BJ (cell line): ENCODE measurements around the gene LINGO3. TPM values are rescaled to one million over a fixed set of nuclear protein-coding genes. Genes with fewer than 3 reads are reported as not detected.
A peak's percentile ranks its signal among the peaks of the same experiment; 100 is the strongest.

ENCODE experiments used
- CTCF ChIA-PET: fragments of 350-600 bp; formaldehyde crosslinking; extraction: SDS; loops from one replicate; lab custom pipeline; 2021; ENCODE audit warnings: antibody characterized with exemption, inconsistent platforms; lab: Yijun Ruan, JAX
- POLR2A ChIA-PET: fragments of 300-600 bp; sonication (Branson Sonifier 250); formaldehyde crosslinking; extraction: SDS; loops from one replicate; lab custom pipeline; 2021; ENCODE audit warnings: antibody characterized with exemption; lab: Charles Lee
- DNase-seq: peaks from one replicate; pipeline ENCODE4 v3.0.0-alpha.2; 2011; ENCODE audit warnings: low read depth
- H3K27me3 ChIP-seq: 2 replicates; pipeline ENCODE4 v1.6.0; 2011; ENCODE audit warnings: low read length; ENCODE audit not compliant: control insufficient read depth, insufficient read depth
- H3K36me3 ChIP-seq: 2 replicates; pipeline ENCODE4 v1.5.1; 2011; ENCODE audit warnings: low read length; ENCODE audit not compliant: control insufficient read depth, insufficient read depth
- H3K4me3 ChIP-seq: 2 replicates; pipeline ENCODE4 v1.5.1; 2011; ENCODE audit warnings: low read depth, mild to moderate bottlenecking, control low read depth, low read length
- polyA plus RNA-seq: library from polyadenylated mRNA; depleted of rRNA; stranded (reverse); fragments of >200 nt; gene quantifications from 2 replicates; pipeline ENCODE4 v1.2.3, GENCODE V29; 2011
- TF ChIP-seq, protein P1 (sequence below): IDR thresholded peaks from 2 replicates; pipeline ENCODE4 v1.5.1; 2011; ENCODE audit warnings: low read depth, mild to moderate bottlenecking, control low read depth, inconsistent platforms, low read length, moderate library complexity; ENCODE audit not compliant: insufficient read depth

Gene LINGO3
- polyA plus RNA-seq, 1 experiment = not detected

GRCh38 chr19:2317300-2317699 is 9.3 kb upstream of the LINGO3 start:
- Histone ChIP-seq H3K36me3 (peaks cover 2% of the 10 kb centered on the region; the same call in 1 of the 2 replicates), H3K4me3 (no peak overlapping the region), H3K27me3 (peaks cover 2% of the 10 kb centered on the region)
- CTCF ChIA-PET = interaction anchor here (1.2 to 3.4 kb wide), 5 partner anchors 10 to 247 kb away, joined by 4 to 35 read pairs (median 8); partner anchors contain the start of genes LSM7, PLEKHJ1 and SPPL2B
- POLR2A ChIA-PET = no interaction called here
- TF ChIP-seq, protein P1, sequence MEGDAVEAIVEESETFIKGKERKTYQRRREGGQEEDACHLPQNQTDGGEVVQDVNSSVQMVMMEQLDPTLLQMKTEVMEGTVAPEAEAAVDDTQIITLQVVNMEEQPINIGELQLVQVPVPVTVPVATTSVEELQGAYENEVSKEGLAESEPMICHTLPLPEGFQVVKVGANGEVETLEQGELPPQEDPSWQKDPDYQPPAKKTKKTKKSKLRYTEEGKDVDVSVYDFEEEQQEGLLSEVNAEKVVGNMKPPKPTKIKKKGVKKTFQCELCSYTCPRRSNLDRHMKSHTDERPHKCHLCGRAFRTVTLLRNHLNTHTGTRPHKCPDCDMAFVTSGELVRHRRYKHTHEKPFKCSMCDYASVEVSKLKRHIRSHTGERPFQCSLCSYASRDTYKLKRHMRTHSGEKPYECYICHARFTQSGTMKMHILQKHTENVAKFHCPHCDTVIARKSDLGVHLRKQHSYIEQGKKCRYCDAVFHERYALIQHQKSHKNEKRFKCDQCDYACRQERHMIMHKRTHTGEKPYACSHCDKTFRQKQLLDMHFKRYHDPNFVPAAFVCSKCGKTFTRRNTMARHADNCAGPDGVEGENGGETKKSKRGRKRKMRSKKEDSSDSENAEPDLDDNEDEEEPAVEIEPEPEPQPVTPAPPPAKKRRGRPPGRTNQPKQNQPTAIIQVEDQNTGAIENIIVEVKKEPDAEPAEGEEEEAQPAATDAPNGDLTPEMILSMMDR = no peak
- DNase-seq = no peak

- H3K27me3 ChIP-seq = peaks cover 4% of the 10 kb centered on the region
- ChIA-PET CTCF (interaction anchor here (0.6 to 3.4 kb wide), 30 partner anchors 8 to 542 kb away, joined by 3 to 35 read pairs (median 4); partner anchors contain the start of genes LSM7, PEAK3, PLEKHJ1 and SPPL2B), POLR2A (interaction anchor here (0.6 kb wide), 1 partner anchor 12 kb away, joined by 3 read pairs; the partner anchor contains the start of gene LSM7)
- TF ChIP-seq, protein P1 = peak; percentile 81
- H3K4me3 ChIP-seq = no peak overlapping the region
- no peak for DNase-seq
- no peaks in the 10 kb centered on the region for H3K36me3 ChIP-seq
Observed at GRCh38 chr19:2315818-2316353, 7.9 kb upstream of the LINGO3 start.

GRCh38 chr19:2315121-2315817 is 7.3 kb upstream of the LINGO3 start:
- ChIA-PET POLR2A (no interaction called here), CTCF (interaction anchor here (0.7 to 3.4 kb wide), 22 partner anchors 8 to 386 kb away, joined by 3 to 35 read pairs (median 5); partner anchors contain the start of genes LSM7, PEAK3, PLEKHJ1 and SPPL2B)
- H3K4me3 ChIP-seq = no peak overlapping the region
- peaks cover 4% of the 10 kb centered on the region for H3K27me3 ChIP-seq
- DNase-seq = no peak
- H3K36me3 ChIP-seq = no peaks in the 10 kb centered on the region
- TF ChIP-seq, protein P1 = no peak

- Histone ChIP-seq H3K4me3 (no peak overlapping the region), H3K36me3 (no peaks in the 10 kb centered on the region), H3K27me3 (peaks cover 7% of the 10 kb centered on the region)
- ChIA-PET CTCF (interaction anchor here (0.8 kb wide), 1 partner anchor 77 kb away, joined by 3 read pairs; the partner anchor contains the start of gene PLEKHJ1), POLR2A (no interaction called here)
- TF ChIP-seq, protein P1 = no peak
- no peak for DNase-seq
Observed at GRCh38 chr19:2312820-2313501, 5.0 kb upstream of the LINGO3 start.

DNA sequence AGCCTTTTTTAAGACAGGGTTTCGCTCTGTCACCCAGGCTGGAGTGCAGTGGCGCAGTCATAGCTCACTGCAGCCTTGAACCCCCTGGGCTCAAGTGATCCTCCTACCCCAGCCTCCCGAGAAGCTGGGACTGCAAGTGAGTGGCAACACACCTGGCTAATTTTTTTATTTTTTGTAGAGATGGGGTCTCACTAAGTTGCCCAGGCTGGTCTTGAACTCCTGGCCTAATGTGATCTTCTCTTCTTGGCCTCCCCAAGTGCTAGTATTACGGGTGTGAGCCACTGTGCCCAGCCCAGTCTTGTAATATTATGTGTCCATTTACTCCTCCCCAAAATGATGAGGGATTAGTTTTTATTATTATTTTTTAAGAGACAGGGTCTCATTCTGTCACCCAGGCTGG is 3.1 kb upstream of the LINGO3 start:
- Histone ChIP-seq H3K27me3 (peaks cover 12% of the 10 kb centered on the region), H3K4me3 (no peak overlapping the region), H3K36me3 (no peaks in the 10 kb centered on the region)
- DNase-seq = no peak
- CTCF ChIA-PET = interaction anchor here (1.2 to 1.4 kb wide), 3 partner anchors 8 to 37 kb away, joined by 3 to 4 read pairs (median 3); no protein-coding TSS in a partner anchor
- TF ChIP-seq, protein P1 = no peak
- POLR2A ChIA-PET = no interaction called here
